H9 (cell line): ENCODE measurements around the gene IL12RB2. TPM values are rescaled to one million over a fixed set of nuclear protein-coding genes. Genes with fewer than 3 reads are reported as not detected.

Experiments
- DNase-seq: peaks from one replicate; pipeline ENCODE4 v3.0.0-alpha.2; 2017
- H2AFZ ChIP-seq: one replicate; pipeline ENCODE4 v1.6.1; 2013; ENCODE audit warnings: mild to moderate bottlenecking, low read length, control low read depth, moderate library complexity
- H2AK5ac ChIP-seq: 2 replicates; pipeline ENCODE4 v1.6.1; 2013; ENCODE audit warnings: low read length, control low read depth, mixed read lengths; ENCODE audit not compliant: insufficient read length
- H2BK120ac ChIP-seq: one replicate; pipeline ENCODE4 v1.6.1; 2013; ENCODE audit warnings: low read depth, mild to moderate bottlenecking, low read length, control low read depth, inconsistent platforms; ENCODE audit not compliant: poor library complexity, severe bottlenecking
- H2BK12ac ChIP-seq: 2 replicates; pipeline ENCODE4 v1.6.1; 2013; ENCODE audit warnings: low read length, control low read depth, mixed read lengths, low read depth; ENCODE audit not compliant: insufficient read length
- H2BK15ac ChIP-seq: 2 replicates; pipeline ENCODE4 v1.6.1; 2013; ENCODE audit warnings: low read depth, low read length, control low read depth
- H2BK20ac ChIP-seq: one replicate; pipeline ENCODE4 v1.6.1; 2013; ENCODE audit warnings: low read depth, mild to moderate bottlenecking, low read length, control low read depth, inconsistent platforms; ENCODE audit not compliant: poor library complexity, severe bottlenecking
- H2BK5ac ChIP-seq: 2 replicates; pipeline ENCODE4 v1.6.1; 2013; ENCODE audit warnings: low read length, control low read depth, mixed read lengths; ENCODE audit not compliant: insufficient read length
- H3K14ac ChIP-seq: 2 replicates; pipeline ENCODE4 v1.6.1; 2013; ENCODE audit warnings: low read length, control low read depth; ENCODE audit not compliant: insufficient read depth
- H3K18ac ChIP-seq: 2 replicates; pipeline ENCODE4 v1.6.1; 2013; ENCODE audit warnings: low read depth, mild to moderate bottlenecking, mixed read lengths, low read length, control low read depth; ENCODE audit not compliant: insufficient read length
- H3K23ac ChIP-seq: 2 replicates; pipeline ENCODE4 v1.6.1; 2013; ENCODE audit warnings: low read length, control low read depth, mixed read lengths, low read depth; ENCODE audit not compliant: insufficient read length
- H3K23me2 ChIP-seq: 2 replicates; pipeline ENCODE4 v1.6.1; 2013; ENCODE audit warnings: low read depth, mild to moderate bottlenecking, mixed read lengths, low read length, control low read depth; ENCODE audit not compliant: insufficient read length, poor library complexity, severe bottlenecking
- H3K27ac ChIP-seq: 2 replicates; pipeline ENCODE4 v1.5.1; 2013; ENCODE audit warnings: low read length, control low read depth, mixed read lengths, low read depth; ENCODE audit not compliant: insufficient read length
- H3K27me3 ChIP-seq: 2 replicates; pipeline ENCODE4 v1.6.1; 2013; ENCODE audit warnings: low read length, control low read depth, inconsistent platforms; ENCODE audit not compliant: insufficient read depth
- H3K4ac ChIP-seq: 2 replicates; pipeline ENCODE4 v1.6.1; 2013; ENCODE audit warnings: low read depth, mild to moderate bottlenecking, control low read depth, inconsistent platforms, low read length, moderate library complexity
- H3K4me1 ChIP-seq: 2 replicates; pipeline ENCODE4 v1.6.1; 2013; ENCODE audit warnings: low read length, control low read depth, inconsistent platforms; ENCODE audit not compliant: insufficient read depth
- H3K4me2 ChIP-seq: 2 replicates; pipeline ENCODE4 v1.6.1; 2013; ENCODE audit warnings: low read length, control low read depth, mixed read lengths; ENCODE audit not compliant: insufficient read length, insufficient read depth
- H3K56ac ChIP-seq: 2 replicates; pipeline ENCODE4 v1.6.1; 2013; ENCODE audit warnings: low read depth, mild to moderate bottlenecking, mixed read lengths, low read length, control low read depth; ENCODE audit not compliant: insufficient read length
- H3K79me1 ChIP-seq: 2 replicates; pipeline ENCODE4 v1.6.1; 2013; ENCODE audit warnings: low read depth, mild to moderate bottlenecking, moderate library complexity, low read length, control low read depth, inconsistent platforms; ENCODE audit not compliant: insufficient read depth, poor library complexity, severe bottlenecking
- H3K79me2 ChIP-seq: 2 replicates; pipeline ENCODE4 v1.6.1; 2013; ENCODE audit warnings: low read length, control low read depth, inconsistent platforms; ENCODE audit not compliant: insufficient read depth
- H3K9ac ChIP-seq: 2 replicates; pipeline ENCODE4 v1.6.1; 2013; ENCODE audit warnings: low read length, control low read depth, mixed read lengths; ENCODE audit not compliant: insufficient read length; ENCODE audit errors: extremely low read depth
- H3K9me3 ChIP-seq: one replicate; pipeline ENCODE4 v1.6.1; 2013; ENCODE audit warnings: low read depth, low read length, inconsistent platforms; ENCODE audit not compliant: control insufficient read depth
- H3T11ph ChIP-seq: one replicate; pipeline ENCODE4 v1.6.1; 2013; ENCODE audit warnings: mild to moderate bottlenecking, low read length, control low read depth, inconsistent platforms
- H4K20me1 ChIP-seq: one replicate; pipeline ENCODE4 v1.6.1; 2013; ENCODE audit not compliant: control insufficient read depth, insufficient read length, insufficient read depth
- H4K5ac ChIP-seq: 2 replicates; pipeline ENCODE4 v1.6.1; 2013; ENCODE audit warnings: low read depth, mild to moderate bottlenecking, mixed read lengths, low read length, control low read depth; ENCODE audit not compliant: insufficient read length
- H4K8ac ChIP-seq: replicated peaks from 2 replicates; pipeline ENCODE4 v1.6.1; 2013; ENCODE audit warnings: low read length, control low read depth, mixed read lengths, low read depth; ENCODE audit not compliant: insufficient read length
- H4K91ac ChIP-seq: 2 replicates; pipeline ENCODE4 v1.6.1; 2013; ENCODE audit warnings: low read depth, mild to moderate bottlenecking, moderate library complexity, mixed read lengths, low read length, control low read depth; ENCODE audit not compliant: insufficient read length
- H3K27ac Mint-ChIP-seq, 3 experiments: 2 replicates in 2 of 3; 3 replicates in 1 of 3; pipeline ENCODE4 v1.8.0; 2020 to 2021; ENCODE audit warnings: mixed read lengths in 3 of 3, mild to moderate bottlenecking in 1 of 3, moderate library complexity in 1 of 3
- H3K27me3 Mint-ChIP-seq: 2 replicates; pipeline ENCODE4 v1.8.0; 2021; ENCODE audit warnings: low read depth, mild to moderate bottlenecking, moderate library complexity, mixed read lengths
- H3K36me3 Mint-ChIP-seq, 3 experiments: 2 replicates in 2 of 3; 3 replicates in 1 of 3; pipeline ENCODE4 v1.8.0; 2020 to 2021; ENCODE audit warnings: low read depth in 3 of 3, mixed read lengths in 3 of 3; ENCODE audit not compliant: insufficient read depth in 1 of 3
- H3K4me1 Mint-ChIP-seq, 2 experiments: 2 replicates each; pipeline ENCODE4 v1.8.0; 2020; ENCODE audit warnings: mixed read lengths in 2 of 2
- H3K4me3 Mint-ChIP-seq, 2 experiments: 2 replicates in 1 of 2; 3 replicates in 1 of 2; pipeline ENCODE4 v1.8.0; 2020 to 2021; ENCODE audit warnings: mild to moderate bottlenecking in 2 of 2, mixed read lengths in 2 of 2, moderate library complexity in 1 of 2
- H3K9me3 Mint-ChIP-seq, 2 experiments: 2 replicates in 1 of 2; 3 replicates in 1 of 2; pipeline ENCODE4 v1.8.0; 2020; ENCODE audit warnings: mild to moderate bottlenecking in 2 of 2, mixed read lengths in 2 of 2, moderate library complexity in 1 of 2
- CTCF ChIP-seq: fragments of 200-600 bp; sonication (generic); conservative IDR thresholded peaks from 3 replicates; pipeline ENCODE4 v1.8.0; 2021; ENCODE audit warnings: antibody characterized with exemption, mild to moderate bottlenecking
- WGBS: extraction: QIAGEN DNeasy Blood & Tissue Kit; methylation state at CpG from one replicate; pipeline ENCODE4 v1.1.7; 2013; ENCODE audit warnings: missing lambda C conversion rate, low lambda C conversion rate, mixed read lengths; ENCODE audit not compliant: insufficient read length; ENCODE audit errors: extremely low coverage; 5-methylcytosine and 5-hydroxymethylcytosine counted together
- total RNA-seq: library from RNA; stranded (reverse); gene quantifications from 2 replicates; pipeline ENCODE4 v1.2.1, GENCODE V29; 2021

Gene IL12RB2
- total RNA-seq, 1 experiment from 2014 or later: 0.77 TPM

GRCh38 chr1:67299296-67299695 is 8.4 kb upstream of the IL12RB2 start:
- Histone ChIP-seq H2BK120ac (no peak overlapping the region), H2BK5ac (no peak overlapping the region), H3K27ac (no peak overlapping the region), H2BK15ac (no peak overlapping the region), H4K8ac (no peak overlapping the region), H3K18ac (no peak overlapping the region), H3K79me2 (no peaks in the 10 kb centered on the region), H3K4me1 (no peaks in the 10 kb centered on the region), H4K5ac (no peak overlapping the region), H3K23ac (no peak overlapping the region), H3K27me3 (no peaks in the 10 kb centered on the region), H3K4me2 (no peak overlapping the region), H4K91ac (no peak overlapping the region), H3K4ac (no peak overlapping the region), H3T11ph (no peak overlapping the region), H3K9ac (no peak overlapping the region), H3K79me1 (no peaks in the 10 kb centered on the region), H2AK5ac (no peak overlapping the region), H3K9me3 (no peaks in the 10 kb centered on the region), H3K56ac (no peak overlapping the region), H2BK20ac (no peak overlapping the region), H3K14ac (no peak overlapping the region), H2BK12ac (no peak overlapping the region), H4K20me1 (no peaks in the 10 kb centered on the region), H2AFZ (no peak overlapping the region), H3K23me2 (no peaks in the 10 kb centered on the region)
- Mint-ChIP-seq H3K9me3 (no peaks in the 10 kb centered on the region), H3K27me3 (peaks cover 14% of the 10 kb centered on the region), H3K36me3 (no peaks in the 10 kb centered on the region), H3K27ac (no peak overlapping the region), H3K4me1 (peaks cover 2 to 7% of the 10 kb centered on the region in 2 experiments; a peak in 3 of 4 replicates), H3K4me3 (no peak overlapping the region)
- WGBS: no CpG with 5 or more reads among the region's 7 CpGs
- no peak for TF ChIP-seq CTCF
- no peak for DNase-seq
